HCT116 (cell line): Measurements from ENCODE around the gene ARVCF. TPM values are rescaled to one million over a fixed set of nuclear protein-coding genes. Genes with fewer than 3 reads are reported as not detected.

Experiments
- ATAC-seq: fragments of 200-7000 bp; cut with Tn5 transposase; 2 replicates; pipeline ENCODE4 v1.9.1; 2020; ENCODE audit warnings: mild to moderate bottlenecking, moderate library complexity
- BruUV-seq: library from RNA; stranded (reverse); fragments of 400-500 nt; replicated peaks from 2 replicates; lab custom pipeline; 2021; lab: Mats Ljungman, UMichigan
- CTCF ChIA-PET: fragments of 300-600 bp; sonication (Branson Sonifier 250); formaldehyde crosslinking; loops from one replicate; lab custom pipeline; 2021; ENCODE audit warnings: antibody characterized with exemption; lab: Charles Lee
- POLR2A ChIA-PET: fragments of 300-600, 350-600 bp; sonication (Branson Sonifier 250); formaldehyde crosslinking; loops from one replicate; lab custom pipeline; 2021; ENCODE audit warnings: antibody characterized with exemption; lab: Charles Lee
- RAD21 ChIA-PET, 2 experiments: fragments of 300-600 bp; sonication (Branson Sonifier 250); formaldehyde crosslinking; loops; one replicate each; lab custom pipeline; 2023; ENCODE audit warnings: low total read pairs in 2 of 2; ENCODE audit not compliant: uncharacterized antibody in 2 of 2, unreplicated experiment in 2 of 2, low non-redundant PET in 1 of 2; lab: Charles Lee
- DNase-seq: peaks from one replicate; pipeline ENCODE4 v3.0.0-alpha.2; 2010; ENCODE audit warnings: low read depth, low spot score
- H2AFZ ChIP-seq: fragments of 200-600 bp; shearing (Covaris generic), sonication (generic); 2 replicates; pipeline ENCODE4 v1.6.1; 2017; ENCODE audit warnings: low read depth, mixed run types, mixed read lengths, antibody characterized with exemption, low read length; ENCODE audit not compliant: poor library complexity, severe bottlenecking
- H3K27ac ChIP-seq: 2 replicates; pipeline ENCODE4 v1.5.1; 2012; ENCODE audit warnings: low read depth, low read length
- H3K27me3 ChIP-seq: fragments of 200-600 bp; sonication (generic); 2 replicates; pipeline ENCODE4 v1.6.1; 2016; ENCODE audit warnings: mixed run types, low read length, mixed read lengths; ENCODE audit not compliant: insufficient read depth
- H3K36me3 ChIP-seq, 2 experiments: fragments of 200-500 bp in 1 of 2; fragments of 200-600 bp in 1 of 2; sonication (Bioruptor generic) in 1 of 2; sonication (generic) in 1 of 2; 2 replicates each; pipeline versions ENCODE4 v1.5.1 to v1.6.1; 2014 to 2016; ENCODE audit warnings: low read length in 2 of 2, inconsistent platforms in 1 of 2, mixed read lengths in 1 of 2, mixed run types in 1 of 2; ENCODE audit not compliant: insufficient read depth in 2 of 2, control insufficient read depth in 1 of 2
- H3K4me1 ChIP-seq, 2 experiments: fragments of 200-600 bp in 1 of 2; sonication (generic) in 1 of 2; 2 replicates each; pipeline versions ENCODE4 v1.5.1 to v1.6.1; 2012 to 2017; ENCODE audit warnings: low read length in 2 of 2, inconsistent platforms in 1 of 2, mild to moderate bottlenecking in 1 of 2, mixed read lengths in 1 of 2, mixed run types in 1 of 2, moderate library complexity in 1 of 2; ENCODE audit not compliant: insufficient read depth in 2 of 2, control insufficient read depth in 1 of 2
- H3K4me2 ChIP-seq: fragments of 200-600 bp; sonication (generic); 2 replicates; pipeline ENCODE4 v1.6.1; 2017; ENCODE audit warnings: mixed run types, low read length, mixed read lengths
- H3K4me3 ChIP-seq, 2 experiments: fragments of 200-600 bp in 1 of 2; sonication (generic) in 1 of 2; replicated peaks in 1 of 2; 2 replicates each; pipeline ENCODE4 v1.5.1; 2011 to 2016; ENCODE audit warnings: low read length in 2 of 2, control low read depth in 1 of 2, low read depth in 1 of 2, mild to moderate bottlenecking in 1 of 2, mixed read lengths in 1 of 2, mixed run types in 1 of 2
- H3K79me2 ChIP-seq: fragments of 200-600 bp; sonication (generic); 2 replicates; pipeline ENCODE4 v1.6.1; 2017; ENCODE audit warnings: mild to moderate bottlenecking, mixed run types, low read length, moderate library complexity, mixed read lengths; ENCODE audit not compliant: insufficient read depth
- H3K9ac ChIP-seq: fragments of 200-600 bp; sonication (generic); 2 replicates; pipeline ENCODE4 v1.6.1; 2016; ENCODE audit warnings: low read length, mixed read lengths
- H3K9me2 ChIP-seq: fragments of 200-600 bp; sonication (generic), shearing (Covaris generic); 2 replicates; pipeline ENCODE4 v1.6.1; 2017; ENCODE audit warnings: mixed run types, mild to moderate bottlenecking, moderate library complexity; ENCODE audit not compliant: insufficient read depth
- H3K9me3 ChIP-seq, 2 experiments: fragments of 200-500 bp in 1 of 2; fragments of 200-600 bp in 1 of 2; sonication (Bioruptor generic) in 1 of 2; sonication (generic) in 1 of 2; 2 replicates each; pipeline ENCODE4 v1.6.1; 2014 to 2017; ENCODE audit warnings: low read length in 2 of 2, mixed read lengths in 2 of 2, inconsistent platforms in 1 of 2, low read depth in 1 of 2, mild to moderate bottlenecking in 1 of 2, mixed run types in 1 of 2, moderate library complexity in 1 of 2; ENCODE audit not compliant: control insufficient read depth in 1 of 2, insufficient read depth in 1 of 2
- H4K20me1 ChIP-seq: fragments of 200-600 bp; sonication (generic), shearing (Covaris generic); 2 replicates; pipeline ENCODE4 v1.6.1; 2017; ENCODE audit warnings: mixed run types, mild to moderate bottlenecking, moderate library complexity; ENCODE audit not compliant: insufficient read depth
- ATF3 ChIP-seq: IDR thresholded peaks from 2 replicates; pipeline ENCODE4 v1.6.1; 2012
- CTCF ChIP-seq, 3 experiments: fragments of 200-600 bp in 1 of 3; sonication (generic) in 1 of 3; IDR thresholded peaks in 2 of 3; conservative IDR thresholded peaks in 1 of 3; 2 replicates each; pipeline ENCODE4 v1.5.1; 2012 to 2017; ENCODE audit warnings: low read depth in 2 of 3, low read length in 2 of 3, antibody characterized with exemption in 1 of 3, borderline replicate concordance in 1 of 3, control low read depth in 1 of 3, mild to moderate bottlenecking in 1 of 3, mixed read lengths in 1 of 3, mixed run types in 1 of 3, moderate library complexity in 1 of 3; ENCODE audit not compliant: insufficient read depth in 1 of 3
- EGR1 ChIP-seq: IDR thresholded peaks from 2 replicates; pipeline ENCODE4 v1.6.1; 2012; ENCODE audit warnings: low read depth
- EZH2phosphoT487 ChIP-seq: fragments of 200-600 bp; IDR thresholded peaks from 2 replicates; pipeline ENCODE4 v1.6.1; 2018; ENCODE audit warnings: antibody characterized with exemption, borderline replicate concordance
- FOSL1 ChIP-seq: IDR thresholded peaks from 2 replicates; pipeline ENCODE4 v1.6.1; 2012; ENCODE audit warnings: low read depth
- JUND ChIP-seq: IDR thresholded peaks from 2 replicates; pipeline ENCODE4 v1.6.1; 2012
- POLR2A ChIP-seq: IDR thresholded peaks from 2 replicates; pipeline ENCODE4 v1.7.0; 2011; ENCODE audit warnings: borderline replicate concordance; ENCODE audit not compliant: insufficient read depth, insufficient read length; ENCODE audit errors: extremely low read depth
- POLR2AphosphoS5 ChIP-seq: IDR thresholded peaks from 2 replicates; pipeline ENCODE4 v1.6.1; 2011; ENCODE audit warnings: mild to moderate bottlenecking, low read depth, low read length, moderate library complexity
- RAD21 ChIP-seq: IDR thresholded peaks from 2 replicates; pipeline ENCODE4 v1.6.1; 2012; ENCODE audit warnings: low read depth, mild to moderate bottlenecking
- SIN3A ChIP-seq: IDR thresholded peaks from 2 replicates; pipeline ENCODE4 v1.6.1; 2012; ENCODE audit warnings: low read depth
- intact Hi-C: fragments of 100-400 bp; cut with micrococcal nuclease; formaldehyde crosslinking; loops from 2 replicates; pipeline ENCODE4 v1.10.0; 2022
- total RNA-seq: library from RNA; stranded (reverse); gene quantifications from one replicate; pipeline ENCODE4 v1.2.1, GENCODE V29; 2021; ENCODE audit not compliant: unreplicated experiment

The ARVCF gene
- total RNA-seq, 1 experiment from 2014 or later, result 42.8 TPM

- TF ChIP-seq ATF3 (no peak), FOSL1 (no peak), POLR2A (peak; percentile 31), EGR1 (peak; percentile 75), POLR2AphosphoS5 (peak; percentile 67)
Measured at GRCh38 chr22:19986410-19987341, 29.9 kb downstream of the ARVCF start (continued).

GRCh38 chr22:19986011-19986409 is 30.6 kb downstream of the ARVCF start:
- TSS peak; percentile 41 for BruUV-seq
- Histone ChIP-seq H3K9me2 (no peaks in the 10 kb centered on the region), H3K9me3 (no peaks in the 10 kb centered on the region), H3K27me3 (no peaks in the 10 kb centered on the region), H3K79me2 (peaks cover 16% of the 10 kb centered on the region), H3K9ac (peak overlapping the region; percentile 79), H3K27ac (peak overlapping the region; percentile 68), H2AFZ (no peak overlapping the region), H3K4me1 (peaks cover 37 to 45% of the 10 kb centered on the region in 2 experiments), H3K4me2 (peak overlapping the region; percentile 96), H3K4me3 (peak overlapping the region; percentile 68 to 85), H4K20me1 (no peaks in the 10 kb centered on the region), H3K36me3 (no peaks in the 10 kb centered on the region)
- ATAC-seq (no peak), DNase-seq (no peak)
- POLR2A ChIA-PET, result no interaction called here
- CTCF ChIA-PET, result no interaction called here
- no peak for TF ChIP-seq CTCF (IDR thresholded peaks at IDR 0.05 in 2 of 3, conservative IDR thresholded peaks at IDR 0.05 in 1 of 3; ENCODE audit: borderline replicate concordance in 1 of 3, insufficient read depth in 1 of 3, low read depth in 2 of 3, low read length in 2 of 3)
- no peak for TF ChIP-seq RAD21
- no peak for TF ChIP-seq SIN3A
- no peak for TF ChIP-seq EZH2phosphoT487
- TF ChIP-seq JUND, result no peak
- RAD21 ChIA-PET, result no interaction called here
- intact Hi-C loops, result loop anchor here (10.0 kb wide), 1 partner anchor 99 kb away; the partner anchor contains the start of gene DGCR8
